Left colon (tissue), 2 donors: ENCODE measurements around the gene C5orf58. TPM values are rescaled to one million over a fixed set of nuclear protein-coding genes. Genes with fewer than 3 reads are reported as not detected.
"Not testable (repeated sequence)": the region's sequence is repeated elsewhere in the genome, so short reads cannot be mapped to it uniquely, and the experiment has no call there.

Source experiments
- ATAC-seq: fragments of 200-7000 bp; cut with Tn5 transposase; one replicate; pipeline ENCODE4 v1.9.1; 2020; ENCODE audit warnings: mild to moderate bottlenecking, moderate library complexity
- DNase-seq, 2 donors: peaks; one replicate each; pipeline ENCODE4 v3.0.0-alpha.2; 2020
- intact Hi-C, 2 donors: fragments of 100-400 bp; cut with DNase I in 1 of 2; cut with micrococcal nuclease in 1 of 2; formaldehyde crosslinking; loops; one replicate each; pipeline versions ENCODE4 v1.11.2 to v1.14.0; 2022; cut with DNase I, micrococcal nuclease
- total RNA-seq, 2 donors: library from RNA; stranded (reverse); fragmentation: NEBNext Ultra II Directional; extraction: Animal tissue kit (Norgen Biotek cat#: 25700); gene quantifications; one replicate each; pipeline ENCODE4 v1.2.1, GENCODE V29; 2021
- donor health status: DM: no; HTN: no; CAD: no.
- donor health status: DM: yes; HTN: yes; CAD: no.

The C5orf58 gene
- total RNA-seq, 2 donors from 2014 or later: not detected

DNA sequence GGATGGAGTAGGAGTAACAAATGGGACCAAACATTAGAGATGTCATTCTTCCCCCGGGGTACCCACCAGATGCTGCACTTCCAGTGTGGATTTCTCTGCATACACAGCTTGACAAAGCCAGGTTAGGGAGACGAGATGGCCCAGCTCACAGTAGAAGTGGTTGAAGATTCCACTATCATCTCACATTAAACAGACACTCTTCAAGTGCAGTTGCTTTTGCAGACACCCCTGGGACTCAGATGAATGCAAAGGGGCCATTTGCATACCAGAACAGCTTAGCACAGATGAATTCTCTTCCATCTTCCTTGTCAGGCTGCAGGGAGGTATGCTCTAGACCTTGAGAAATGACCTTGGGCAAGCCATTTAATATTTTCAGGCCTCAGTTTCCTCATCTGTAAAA is 12.6 kb upstream of the C5orf58 start:
- no peak for ATAC-seq
- no peak for DNase-seq
- intact Hi-C loops: loop anchor here in 1 of 2 donors (10.0 kb wide), 1 partner anchor 205 kb away; no protein-coding TSS in a partner anchor

DNA sequence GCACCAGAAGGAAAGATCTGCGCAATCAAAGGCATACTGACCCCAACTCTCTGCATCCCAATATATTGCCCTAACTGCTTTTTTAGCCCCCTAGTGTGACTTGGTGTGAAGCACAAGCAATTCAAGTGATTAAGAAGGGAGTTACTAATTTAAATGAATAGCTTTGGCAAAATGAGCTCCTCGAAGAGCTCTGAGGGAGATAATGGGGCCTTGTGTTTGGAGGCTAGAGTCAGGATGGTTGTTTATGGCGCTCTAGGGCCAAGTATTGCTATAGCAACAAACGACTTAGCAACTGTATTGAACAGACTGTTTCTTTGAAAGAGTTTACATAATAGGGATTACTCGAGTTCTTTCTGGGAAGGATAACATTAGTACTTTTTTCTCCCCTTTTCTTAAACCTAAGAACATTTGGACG is 11.5 kb upstream of the C5orf58 start:
- intact Hi-C loops: loop anchor here in 1 of 2 donors (10.0 kb wide), 1 partner anchor 203 kb away; no protein-coding TSS in a partner anchor
- DNase-seq (no peak), ATAC-seq (no peak)

DNA sequence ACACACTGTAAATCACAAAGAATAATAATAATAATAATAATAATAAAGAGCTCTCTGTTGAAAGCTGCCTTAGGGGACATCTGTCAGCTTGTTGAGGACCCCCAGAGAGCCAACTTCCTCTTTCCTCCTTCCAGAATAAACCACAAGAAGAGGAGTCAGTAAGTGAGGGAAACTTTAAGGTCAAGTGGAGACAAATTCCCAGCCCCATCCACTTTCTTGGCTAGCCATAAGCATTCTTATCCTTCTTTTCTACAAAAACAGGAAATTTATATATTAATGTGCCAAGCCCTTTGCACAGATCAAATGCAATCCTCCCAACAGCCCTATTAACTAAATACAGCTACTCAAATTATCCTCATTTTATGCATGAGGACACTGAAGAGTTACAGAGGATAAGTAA is 9.4 kb upstream of the C5orf58 start:
- intact Hi-C loops: loop anchor here in 1 of 2 donors (10.0 kb wide), 1 partner anchor 201 kb away; no protein-coding TSS in a partner anchor
- ATAC-seq (no peak), DNase-seq (no peak)

DNA sequence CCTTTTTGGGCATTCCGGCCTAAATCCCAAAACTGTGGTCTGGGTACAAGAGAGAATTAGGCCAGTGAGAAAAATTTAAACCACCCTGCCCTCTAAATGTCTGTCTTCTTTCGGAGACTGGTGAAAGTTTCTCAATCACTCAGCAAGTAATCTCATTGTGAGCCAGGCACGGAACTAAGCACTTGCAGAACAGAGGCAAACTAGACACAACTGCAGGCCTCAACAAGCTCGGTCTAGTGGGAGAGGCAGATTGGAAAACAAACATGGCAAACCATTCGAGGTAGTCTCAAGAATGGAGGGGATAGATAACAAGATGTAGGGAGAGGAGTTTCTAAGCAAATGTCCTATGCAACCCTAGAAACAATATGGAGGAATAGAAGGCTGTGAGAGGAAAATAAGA is 8.9 kb upstream of the C5orf58 start:
- no peak for ATAC-seq
- intact Hi-C loops: loop anchor here in 1 of 2 donors (10.0 kb wide), 1 partner anchor 201 kb away; no protein-coding TSS in a partner anchor

DNA sequence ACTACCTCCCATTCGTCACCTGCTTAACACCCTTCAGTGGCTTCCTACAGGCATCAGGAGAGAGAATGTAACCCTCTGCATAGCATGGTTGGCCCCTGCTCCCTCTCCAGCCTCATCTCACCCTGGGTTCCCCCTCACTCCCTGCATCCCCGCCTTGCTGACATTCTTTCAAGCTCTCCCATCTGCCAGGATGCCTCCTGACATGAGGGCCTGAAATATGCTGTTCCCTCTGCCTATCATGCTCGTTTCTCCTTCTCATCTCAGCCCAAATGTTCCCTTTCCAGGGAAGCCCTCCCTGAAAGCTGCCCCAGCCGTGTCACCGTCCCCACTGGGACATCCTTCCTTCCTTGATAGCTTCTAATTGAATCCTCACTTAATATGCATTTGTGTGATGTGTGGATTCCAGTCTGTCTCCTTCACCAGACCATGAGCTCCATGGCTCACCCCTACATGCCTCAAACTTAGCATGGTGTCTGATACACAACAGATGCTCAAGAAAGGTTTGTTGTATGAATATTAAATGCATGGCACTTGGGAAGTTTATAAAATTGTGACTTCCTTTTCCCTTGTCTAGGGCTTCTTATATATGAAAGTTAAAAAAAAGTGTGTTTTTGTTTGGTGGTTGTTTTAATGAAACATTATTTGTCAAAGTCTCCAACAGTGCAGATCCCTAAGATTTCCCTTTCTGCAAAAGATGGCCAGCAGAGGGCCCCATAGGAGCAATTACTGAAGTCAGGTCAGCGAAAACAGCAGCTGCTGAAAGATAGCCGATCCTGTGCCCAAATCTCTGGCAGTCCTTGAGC is 7.3 kb upstream of the C5orf58 start:
- ATAC-seq: no peak
- DNase-seq: peak; percentile 48 to 78
- intact Hi-C loops: loop anchor here in 1 of 2 donors (10.0 kb wide), 1 partner anchor 199 kb away; no protein-coding TSS in a partner anchor

More for the DNA sequence above, 8.9 kb upstream of the C5orf58 start:
- DNase-seq: no peak

DNA sequence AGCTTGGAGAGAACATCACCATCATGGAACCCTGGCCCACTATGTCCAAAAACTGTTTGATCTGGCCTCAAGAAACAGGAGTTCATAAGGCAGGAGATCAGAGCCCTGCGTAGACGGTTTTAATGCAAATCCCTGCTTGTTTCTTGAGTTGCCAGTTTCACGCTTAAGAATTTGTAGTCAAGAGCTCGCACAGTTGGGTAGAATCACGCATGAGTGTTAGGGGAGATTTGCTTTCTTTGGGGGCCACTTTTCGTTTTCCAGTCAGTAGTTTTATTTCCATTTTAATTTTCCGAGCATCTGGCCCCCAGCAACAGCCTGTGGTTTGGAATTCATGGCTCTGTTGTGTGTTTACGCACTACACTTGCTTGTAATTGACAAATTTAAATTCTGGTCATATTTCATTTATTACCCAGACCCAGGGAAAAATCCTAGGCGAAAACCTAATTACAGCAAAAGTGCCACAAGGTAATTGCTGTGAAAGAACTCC is 6.6 kb upstream of the C5orf58 start:
- DNase-seq (no peak), ATAC-seq (no peak)
- intact Hi-C loops: loop anchor here in 1 of 2 donors (10.0 kb wide), 1 partner anchor 199 kb away; no protein-coding TSS in a partner anchor

DNA sequence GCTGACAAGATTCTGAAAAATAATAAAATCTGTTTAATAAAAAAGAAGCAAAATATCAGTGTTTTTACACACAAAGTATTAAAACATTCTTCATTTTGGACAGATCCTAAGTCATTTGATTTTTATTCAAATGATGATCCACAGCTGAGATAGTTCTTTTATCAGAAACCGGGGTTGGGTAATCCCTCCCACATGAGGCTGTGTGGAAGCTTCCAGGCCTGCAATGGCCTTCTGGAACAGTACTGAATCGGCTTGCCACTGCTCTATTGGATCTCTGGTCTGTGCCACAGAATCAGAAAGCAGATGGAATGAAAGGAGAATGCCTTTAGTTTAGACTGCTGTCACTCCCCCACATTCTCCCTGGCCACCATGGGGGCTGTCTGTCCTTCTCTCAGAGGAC is 6.1 kb upstream of the C5orf58 start:
- no peak for ATAC-seq
- intact Hi-C loops: loop anchor here in 1 of 2 donors (10.0 kb wide), 1 partner anchor 198 kb away; no protein-coding TSS in a partner anchor
- DNase-seq: no peak

DNA sequence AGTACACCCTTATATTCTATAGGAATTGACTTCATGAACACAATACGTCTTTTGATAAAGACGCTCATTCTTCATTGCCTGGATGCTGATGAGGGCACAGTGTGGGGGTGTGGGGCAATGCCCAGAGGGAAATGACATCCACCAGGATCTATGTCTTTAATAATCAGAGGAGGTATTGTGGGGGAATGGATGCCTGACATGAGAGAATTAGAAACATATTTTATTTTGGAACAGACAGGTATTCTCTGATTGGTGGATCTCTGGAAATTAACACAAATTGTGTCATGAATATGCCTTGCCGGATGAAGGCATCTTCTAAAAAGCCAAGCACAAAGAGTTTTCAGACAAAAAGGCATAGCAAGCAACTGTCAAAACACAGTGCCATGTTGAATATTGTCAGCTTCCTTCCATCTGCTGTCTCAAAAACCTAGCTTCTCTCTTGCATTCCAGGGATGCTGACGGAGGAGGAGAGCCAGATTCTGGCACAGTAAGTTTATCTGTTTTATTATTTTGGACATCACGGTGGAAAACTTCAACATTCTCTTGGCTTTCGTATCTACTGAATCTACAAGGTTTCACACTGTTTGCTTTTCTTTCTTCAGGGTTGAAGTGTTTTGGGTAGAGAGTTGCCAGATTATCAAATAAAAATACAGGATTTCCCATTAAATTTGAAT is 3.9 kb upstream of the C5orf58 start:
- no peak for ATAC-seq
- intact Hi-C loops: loop anchor here in 1 of 2 donors (10.0 kb wide), 1 partner anchor 196 kb away; no protein-coding TSS in a partner anchor
- no peak for DNase-seq

DNA sequence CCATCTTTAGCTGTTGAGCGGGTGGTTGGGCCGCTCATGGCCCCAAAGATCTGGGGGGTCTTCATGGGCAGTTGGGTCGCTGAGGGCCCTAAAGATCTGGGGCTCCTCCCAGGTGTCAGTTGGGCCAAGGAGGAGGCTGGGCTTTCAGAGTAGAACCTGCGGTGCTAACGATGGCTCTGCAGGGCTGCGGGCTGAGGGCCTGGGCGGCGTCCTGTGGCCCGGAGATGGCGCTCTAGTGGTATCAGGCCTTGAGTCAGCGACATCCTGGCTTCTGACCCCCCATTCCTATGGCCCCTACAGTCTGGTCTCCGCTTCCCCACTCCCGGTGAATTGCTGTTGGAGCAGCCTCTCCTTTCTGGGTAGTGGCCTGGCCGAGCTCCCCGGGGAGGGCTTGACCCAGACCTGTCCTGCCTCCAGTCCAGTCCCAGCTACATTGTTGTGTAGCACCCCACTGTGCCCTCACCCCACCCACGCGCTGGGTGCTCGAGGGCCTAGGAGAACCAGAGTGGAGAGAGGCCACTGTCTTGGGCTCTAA is 640 bp downstream of the C5orf58 start:
- no peak for ATAC-seq
- intact Hi-C loops: loop anchor here in 1 of 2 donors (10.0 kb wide), 1 partner anchor 1499 kb away; no protein-coding TSS in a partner anchor
- DNase-seq: no peak

DNA sequence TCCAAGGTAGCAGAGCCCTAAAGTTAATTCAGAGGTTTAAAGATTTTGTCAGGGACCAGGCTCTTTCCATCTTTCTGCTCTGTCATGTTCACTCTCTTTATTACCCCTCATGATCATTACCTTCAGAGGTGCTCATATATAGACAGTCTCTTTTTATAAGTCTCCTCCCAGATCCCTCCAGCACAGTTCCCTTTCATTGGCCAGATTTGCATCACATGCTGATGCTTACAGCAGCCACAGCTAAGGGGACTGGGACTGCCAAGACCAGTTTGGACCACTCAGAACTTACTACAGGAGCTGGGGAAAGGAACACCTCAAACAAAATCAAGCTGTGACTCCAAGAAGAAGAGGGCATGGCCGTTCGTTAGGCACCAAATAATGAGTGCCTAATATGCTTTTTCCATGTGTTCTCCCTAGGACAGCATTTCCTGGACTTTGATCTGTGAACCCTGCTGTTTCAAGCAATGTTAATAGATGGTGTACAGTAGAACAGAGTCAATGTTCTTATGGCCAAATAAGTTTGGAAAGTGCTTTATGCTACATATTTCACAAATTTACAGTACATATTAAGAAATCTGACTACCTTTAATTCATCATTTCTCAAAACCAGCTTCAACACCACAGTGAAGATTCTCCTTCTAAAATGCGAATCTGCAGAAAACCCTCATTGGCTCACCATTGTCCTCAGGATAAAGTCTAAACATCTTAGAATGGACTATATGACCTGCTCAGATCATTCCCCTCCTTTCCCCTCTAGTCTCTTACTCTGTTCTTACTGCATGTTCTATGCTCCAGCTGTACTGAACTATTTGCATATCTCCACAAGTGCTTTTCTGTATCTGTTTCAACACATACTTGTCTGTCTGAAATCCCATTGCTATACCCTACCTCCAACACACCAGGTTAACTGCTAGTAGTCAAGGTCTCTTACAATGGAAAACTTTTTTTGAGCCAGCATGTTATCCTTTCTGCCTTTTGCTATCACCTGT is 3.4 kb downstream of the C5orf58 start:
- intact Hi-C loops: loop anchor here in 1 of 2 donors (10.0 kb wide), 1 partner anchor 1501 kb away; no protein-coding TSS in a partner anchor
- no peak for DNase-seq
- ATAC-seq: no peak

DNA sequence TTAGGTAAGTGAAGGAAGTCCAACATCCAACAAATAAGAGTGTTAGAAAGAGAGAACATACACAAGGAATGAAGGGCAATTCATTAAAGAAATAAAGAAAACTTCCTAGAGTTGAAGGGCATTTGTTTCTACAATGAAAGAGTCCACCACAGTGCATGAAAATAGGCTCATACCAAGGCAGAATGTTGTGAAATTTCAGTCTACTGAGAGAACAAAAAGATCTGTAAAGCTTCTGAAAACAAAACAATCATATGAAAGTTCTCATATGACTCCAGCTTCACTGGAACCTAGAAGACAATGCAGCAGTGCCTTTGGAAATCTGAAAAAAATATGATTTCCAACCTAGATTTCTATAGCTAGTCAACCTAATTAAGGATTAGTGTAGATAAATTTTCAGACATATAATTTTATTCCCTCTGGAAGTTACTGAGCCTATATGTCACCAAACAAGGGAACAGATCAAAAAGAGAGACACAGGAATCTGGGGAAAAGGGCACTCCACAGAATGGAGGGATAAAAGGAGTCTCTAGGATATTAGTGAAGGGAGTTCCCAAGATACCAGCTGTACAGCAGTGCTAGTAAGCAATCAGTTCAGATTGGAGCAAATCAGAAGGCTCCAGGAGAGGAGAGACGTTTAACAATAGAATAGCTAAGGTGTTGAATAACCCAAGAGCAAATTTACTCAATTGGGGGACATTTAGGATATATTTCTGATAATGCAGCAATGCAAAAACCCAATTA is 5.8 kb downstream of the C5orf58 start:
- intact Hi-C loops: loop anchor here in 1 of 2 donors (10.0 kb wide), 1 partner anchor 1504 kb away; no protein-coding TSS in a partner anchor
- DNase-seq: no peak
- no peak for ATAC-seq

DNA sequence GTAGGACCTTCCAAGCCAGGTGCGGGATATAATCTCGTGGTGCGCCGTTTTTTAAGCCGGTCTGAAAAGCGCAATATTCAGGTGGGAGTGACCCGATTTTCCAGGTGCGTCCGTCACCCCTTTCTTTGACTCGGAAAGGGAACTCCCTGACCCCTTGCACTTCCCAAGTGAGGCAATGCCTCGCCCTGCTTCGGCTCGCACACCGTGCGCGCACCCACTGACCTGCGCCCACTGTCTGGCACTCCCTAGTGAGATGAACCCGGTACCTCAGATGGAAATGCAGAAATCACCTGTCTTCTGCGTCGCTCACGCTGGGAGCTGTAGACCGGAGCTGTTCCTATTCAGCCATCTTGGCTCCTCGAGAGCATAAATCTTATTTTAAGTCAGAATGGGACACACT is 12.7 kb downstream of the C5orf58 start:
- DNase-seq, ATAC-seq, intact Hi-C loops: not testable (repeated sequence)

DNA sequence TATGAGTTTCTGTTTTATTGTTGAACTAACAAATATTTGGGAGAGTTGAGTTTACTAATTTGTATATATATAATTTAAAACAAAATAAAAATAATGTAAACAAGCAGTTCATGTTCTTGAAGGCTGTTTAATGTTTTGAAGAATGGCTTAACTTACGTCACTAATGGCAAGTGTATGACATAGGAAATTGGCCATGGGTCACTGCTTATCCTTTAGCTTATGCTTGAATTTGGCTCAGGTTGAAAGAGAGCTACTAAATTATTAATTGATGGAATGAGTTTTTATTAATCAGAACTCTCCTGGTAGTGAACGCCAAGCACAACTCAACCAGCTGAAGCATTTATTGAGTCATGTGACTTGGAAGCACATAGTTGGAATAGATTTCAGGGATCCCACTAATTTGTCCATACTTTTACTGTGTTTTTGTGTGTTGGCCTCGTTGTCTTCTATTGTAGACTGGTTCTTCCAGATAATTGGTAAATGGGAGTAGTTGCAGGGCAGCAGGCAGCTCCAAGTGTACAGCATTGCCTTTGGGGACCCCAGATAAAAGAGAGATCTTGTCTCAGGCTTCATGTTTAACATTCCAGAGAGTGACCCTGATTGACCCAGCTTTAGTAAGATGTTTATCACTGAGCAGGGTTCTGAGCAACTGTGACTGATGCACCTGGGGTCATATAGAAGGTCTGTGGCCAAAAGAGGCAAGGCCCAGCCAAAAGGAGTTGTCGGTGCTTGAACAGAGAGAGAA is 13.5 kb downstream of the C5orf58 start:
- intact Hi-C loops: no loop called here
- no peak for DNase-seq
- ATAC-seq: no peak

DNA sequence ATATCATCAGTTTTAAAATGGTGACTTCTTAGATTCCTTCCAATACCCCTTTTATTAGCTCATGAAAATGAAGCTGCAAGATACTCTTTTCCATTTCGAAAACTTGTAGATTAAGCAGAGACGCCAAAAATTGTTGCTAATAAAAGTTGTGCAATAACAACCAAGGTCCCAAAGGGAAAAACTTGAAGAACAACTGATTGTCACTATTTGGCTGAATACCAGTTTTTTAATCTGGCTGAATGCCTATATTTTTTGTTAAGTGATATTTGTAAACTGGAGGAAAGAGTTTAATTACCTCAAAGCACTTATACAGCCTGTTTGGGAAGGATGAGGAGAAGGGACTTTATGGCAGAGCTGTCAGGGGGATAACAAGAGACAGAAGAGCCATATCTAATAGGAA is 14.6 kb downstream of the C5orf58 start:
- intact Hi-C loops: no loop called here
- ATAC-seq (no peak), DNase-seq (no peak)

DNA sequence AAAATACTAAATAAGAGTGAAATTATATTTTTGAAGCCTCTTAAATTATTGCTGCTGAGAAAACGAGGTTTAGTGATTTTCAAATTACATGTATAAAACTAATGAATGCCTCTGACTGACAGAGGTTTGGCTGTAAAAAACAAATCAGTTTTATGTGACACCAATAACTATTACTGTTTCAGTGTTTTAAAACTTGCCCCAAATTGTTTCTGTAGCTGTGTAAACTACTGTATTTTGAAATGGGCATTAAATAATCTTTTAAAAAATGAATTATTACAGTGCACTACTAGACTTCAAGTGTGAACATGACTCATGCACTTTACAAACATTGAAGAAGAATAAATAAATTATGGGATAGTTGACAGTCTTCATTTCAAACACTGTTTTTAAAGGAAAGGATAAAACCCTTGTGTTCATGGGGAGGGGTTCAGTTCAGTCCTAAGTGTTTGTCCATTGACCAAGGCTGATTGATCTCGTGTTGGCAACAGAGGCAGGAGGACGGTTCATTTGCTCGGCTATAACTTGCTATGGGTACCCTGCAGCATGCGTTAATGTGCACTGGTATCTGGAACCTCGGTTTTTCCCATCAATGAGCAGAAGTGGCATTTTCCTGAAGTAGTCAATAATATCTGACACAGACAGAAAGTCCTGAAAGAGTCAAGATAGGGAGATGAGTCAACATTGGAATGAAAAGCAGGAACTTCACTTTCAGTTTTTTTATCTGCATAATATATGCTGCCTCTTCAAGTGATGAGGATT is 15.6 kb downstream of the C5orf58 start:
- ATAC-seq (no peak), DNase-seq (no peak)
- intact Hi-C loops: no loop called here

DNA sequence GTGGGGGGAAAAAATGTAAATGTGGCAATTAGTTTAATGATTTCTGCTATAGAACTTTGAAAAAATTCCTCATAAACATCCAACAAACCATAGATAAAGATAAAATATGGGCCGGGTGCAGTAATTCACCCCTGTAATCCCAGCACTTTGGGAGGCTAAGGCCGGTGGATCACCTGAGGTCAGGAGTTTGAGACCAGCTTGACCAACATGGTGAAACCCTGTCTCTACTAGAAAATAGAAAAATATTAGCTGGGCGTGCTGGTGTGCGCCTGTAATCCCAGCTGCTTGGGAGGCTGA is 16.1 kb downstream of the C5orf58 start:
- DNase-seq, ATAC-seq, intact Hi-C loops: not testable (repeated sequence)
